Measurements from ENCODE around the gene EFCAB6.

GRCh38 chr22:43620197-43620596, 191.9 kb downstream of the EFCAB6 start:
- TF ChIP-seq CTCF (IDR thresholded peaks at IDR 0.05) (no peak), EZH2 (IDR thresholded peaks at IDR 0.05; ENCODE audit: borderline replicate concordance, insufficient read depth, low read depth, low read length, poor library complexity, severe bottlenecking) (no peak)
